ENCODE data around the gene KDSR. TPM values are rescaled to one million over a fixed set of nuclear protein-coding genes. Genes with fewer than 3 reads are reported as not detected.
A peak's percentile ranks its signal among the peaks of the same experiment; 100 is the strongest.
"Not testable (repeated sequence)": the region's sequence is repeated elsewhere in the genome, so short reads cannot be mapped to it uniquely, and the experiment has no call there.

Gene KDSR
- total RNA-seq, 1 donor from 2014 or later: 12.2 TPM

- no peak for FAIRE-seq
- DNase-seq (ENCODE audit: low spot score in 2 of 2): peak; percentile 49 to 58
Observed at GRCh38 chr18:63366213-63367052, 573 bp downstream of the KDSR start.

- DNase-seq (ENCODE audit: low spot score in 2 of 2): peak in 1 of 2 donors; percentile 19
- FAIRE-seq: no peak
Observed at GRCh38 chr18:63365876-63366212, 1.2 kb downstream of the KDSR start.

- FAIRE-seq (no peak), DNase-seq (ENCODE audit: low spot score in 2 of 2) (no peak)
Observed at GRCh38 chr18:63363951-63364350, 3.1 kb downstream of the KDSR start.

- DNase-seq (ENCODE audit: low spot score in 2 of 2); FAIRE-seq: not testable (repeated sequence)
Observed at GRCh38 chr18:63363420-63363819, 3.6 kb downstream of the KDSR start.

- FAIRE-seq: no peak
- no peak for DNase-seq (ENCODE audit: low spot score in 2 of 2)
Observed at GRCh38 chr18:63356272-63356896, 10.6 kb downstream of the KDSR start.

- FAIRE-seq: no peak
- no peak for DNase-seq (ENCODE audit: low spot score in 2 of 2)
Observed at GRCh38 chr18:63350230-63350629, 16.8 kb downstream of the KDSR start.

- FAIRE-seq (no peak), DNase-seq (ENCODE audit: low spot score in 2 of 2) (no peak)
Observed at GRCh38 chr18:63348508-63349136, 18.4 kb downstream of the KDSR start.

GRCh38 chr18:63346480-63347183 lies 20.4 kb downstream of the KDSR start:
- FAIRE-seq: no peak
- DNase-seq (ENCODE audit: low spot score in 2 of 2): no peak

GRCh38 chr18:63346031-63346430 lies 21.0 kb downstream of the KDSR start:
- DNase-seq (ENCODE audit: low spot score in 2 of 2): no peak
- FAIRE-seq: no peak

- no peak for DNase-seq (ENCODE audit: low spot score in 2 of 2)
- no peak for FAIRE-seq
Observed at GRCh38 chr18:63344918-63345317, 22.1 kb downstream of the KDSR start.

- no peak for DNase-seq (ENCODE audit: low spot score in 2 of 2)
- no peak for FAIRE-seq
Observed at GRCh38 chr18:63344263-63344662, 22.7 kb downstream of the KDSR start.

- DNase-seq (ENCODE audit: low spot score in 2 of 2) (peak in 1 of 2 donors; percentile 34), FAIRE-seq (no peak)
Observed at GRCh38 chr18:63342206-63342605, 24.8 kb downstream of the KDSR start.

GRCh38 chr18:63339920-63340484 lies 27.0 kb downstream of the KDSR start:
- FAIRE-seq: no peak
- no peak for DNase-seq (ENCODE audit: low spot score in 2 of 2)

GRCh38 chr18:63336366-63337099 lies 30.5 kb downstream of the KDSR start:
- DNase-seq (ENCODE audit: low spot score in 2 of 2): no peak
- FAIRE-seq: no peak

- no peak for FAIRE-seq
- no peak for DNase-seq (ENCODE audit: low spot score in 2 of 2)
Observed at GRCh38 chr18:63331105-63331504, 35.9 kb downstream of the KDSR start.

GRCh38 chr18:63329431-63330145 lies 37.4 kb downstream of the KDSR start:
- DNase-seq (ENCODE audit: low spot score in 2 of 2): no peak
- peak; percentile 44 for FAIRE-seq

- FAIRE-seq: no peak
- no peak for DNase-seq (ENCODE audit: low spot score in 2 of 2)
Observed at GRCh38 chr18:63326011-63326410, 41.0 kb downstream of the KDSR start.

GRCh38 chr18:63325086-63325686 lies 41.8 kb downstream of the KDSR start:
- FAIRE-seq: no peak
- DNase-seq (ENCODE audit: low spot score in 2 of 2): no peak
